ENCODE measurements around the gene CREG2.

CREG2 gene

GRCh38 chr2:101387151-101387834 lies at the start of gene CREG2:
Gene CREG2 (minus strand): TSS chr2:101387503. CDS start chr2:101387457, 46 bp downstream.
- DNase-seq (ENCODE audit: low read depth in 3 of 3, low spot score in 1 of 3): peak in 2 of 3 donors; percentile 18 to 45

GRCh38 chr2:101435001-101435862 lies 47.9 kb upstream of the CREG2 start:
- DNase-seq (ENCODE audit: low read depth in 3 of 3, low spot score in 1 of 3): no peak

- DNase-seq (ENCODE audit: low read depth in 3 of 3, low spot score in 1 of 3): no peak
Measured at GRCh38 chr2:101433465-101433864, 46.2 kb upstream of the CREG2 start.

- no peak for DNase-seq (ENCODE audit: low read depth in 3 of 3, low spot score in 1 of 3)
Measured at GRCh38 chr2:101432411-101433181, 45.3 kb upstream of the CREG2 start.

GRCh38 chr2:101431486-101431885 lies 44.2 kb upstream of the CREG2 start:
- DNase-seq (ENCODE audit: low read depth in 3 of 3, low spot score in 1 of 3): no peak

GRCh38 chr2:101430156-101430555 lies 42.9 kb upstream of the CREG2 start:
- no peak for DNase-seq (ENCODE audit: low read depth in 3 of 3, low spot score in 1 of 3)

GRCh38 chr2:101429453-101429852 lies 42.1 kb upstream of the CREG2 start:
- no peak for DNase-seq (ENCODE audit: low read depth in 3 of 3, low spot score in 1 of 3)

GRCh38 chr2:101428422-101429176 lies 41.3 kb upstream of the CREG2 start:
- DNase-seq (ENCODE audit: low read depth in 3 of 3, low spot score in 1 of 3): no peak

GRCh38 chr2:101427743-101428142 lies 40.4 kb upstream of the CREG2 start:
- no peak for DNase-seq (ENCODE audit: low read depth in 3 of 3, low spot score in 1 of 3)

GRCh38 chr2:101427240-101427639 lies 39.9 kb upstream of the CREG2 start:
- no peak for DNase-seq (ENCODE audit: low read depth in 3 of 3, low spot score in 1 of 3)

- no peak for DNase-seq (ENCODE audit: low read depth in 3 of 3, low spot score in 1 of 3)
Measured at GRCh38 chr2:101426822-101427221, 39.5 kb upstream of the CREG2 start.

GRCh38 chr2:101420623-101421022 lies 33.3 kb upstream of the CREG2 start:
- no peak for DNase-seq (ENCODE audit: low read depth in 3 of 3, low spot score in 1 of 3)

- DNase-seq (ENCODE audit: low read depth in 3 of 3, low spot score in 1 of 3): peak; percentile 16 to 34 (median 31)
Measured at GRCh38 chr2:101419096-101419663, 31.9 kb upstream of the CREG2 start.

GRCh38 chr2:101418460-101419095 lies 31.3 kb upstream of the CREG2 start:
- no peak for DNase-seq (ENCODE audit: low read depth in 3 of 3, low spot score in 1 of 3)

GRCh38 chr2:101416609-101417008 lies 29.3 kb upstream of the CREG2 start:
- DNase-seq (ENCODE audit: low read depth in 3 of 3, low spot score in 1 of 3): no peak

- no peak for DNase-seq (ENCODE audit: low read depth in 3 of 3, low spot score in 1 of 3)
Measured at GRCh38 chr2:101415884-101416283, 28.6 kb upstream of the CREG2 start.

GRCh38 chr2:101415220-101415619 lies 27.9 kb upstream of the CREG2 start:
- DNase-seq (ENCODE audit: low read depth in 3 of 3, low spot score in 1 of 3): no peak

GRCh38 chr2:101412092-101412694 lies 24.9 kb upstream of the CREG2 start:
- no peak for DNase-seq (ENCODE audit: low read depth in 3 of 3, low spot score in 1 of 3)

- DNase-seq (ENCODE audit: low read depth in 3 of 3, low spot score in 1 of 3): no peak
Measured at GRCh38 chr2:101410746-101411145, 23.4 kb upstream of the CREG2 start.

- no peak for DNase-seq (ENCODE audit: low read depth in 3 of 3, low spot score in 1 of 3)
Measured at GRCh38 chr2:101410114-101410513, 22.8 kb upstream of the CREG2 start.
